GM12801 (cell line): ENCODE measurements around the gene TNS4.

Experiments used
- TF ChIP-seq, protein P1 (sequence below): IDR thresholded peaks from one replicate; pipeline ENCODE4 v1.5.1; 2011; ENCODE audit warnings: control low read depth; ENCODE audit not compliant: insufficient read length; ENCODE audit errors: extremely low read depth

The TNS4 gene

GRCh38 chr17:40510328-40510648 lies 8.9 kb upstream of the TNS4 start:
- TF ChIP-seq, protein P1, sequence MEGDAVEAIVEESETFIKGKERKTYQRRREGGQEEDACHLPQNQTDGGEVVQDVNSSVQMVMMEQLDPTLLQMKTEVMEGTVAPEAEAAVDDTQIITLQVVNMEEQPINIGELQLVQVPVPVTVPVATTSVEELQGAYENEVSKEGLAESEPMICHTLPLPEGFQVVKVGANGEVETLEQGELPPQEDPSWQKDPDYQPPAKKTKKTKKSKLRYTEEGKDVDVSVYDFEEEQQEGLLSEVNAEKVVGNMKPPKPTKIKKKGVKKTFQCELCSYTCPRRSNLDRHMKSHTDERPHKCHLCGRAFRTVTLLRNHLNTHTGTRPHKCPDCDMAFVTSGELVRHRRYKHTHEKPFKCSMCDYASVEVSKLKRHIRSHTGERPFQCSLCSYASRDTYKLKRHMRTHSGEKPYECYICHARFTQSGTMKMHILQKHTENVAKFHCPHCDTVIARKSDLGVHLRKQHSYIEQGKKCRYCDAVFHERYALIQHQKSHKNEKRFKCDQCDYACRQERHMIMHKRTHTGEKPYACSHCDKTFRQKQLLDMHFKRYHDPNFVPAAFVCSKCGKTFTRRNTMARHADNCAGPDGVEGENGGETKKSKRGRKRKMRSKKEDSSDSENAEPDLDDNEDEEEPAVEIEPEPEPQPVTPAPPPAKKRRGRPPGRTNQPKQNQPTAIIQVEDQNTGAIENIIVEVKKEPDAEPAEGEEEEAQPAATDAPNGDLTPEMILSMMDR = no peak

DNA sequence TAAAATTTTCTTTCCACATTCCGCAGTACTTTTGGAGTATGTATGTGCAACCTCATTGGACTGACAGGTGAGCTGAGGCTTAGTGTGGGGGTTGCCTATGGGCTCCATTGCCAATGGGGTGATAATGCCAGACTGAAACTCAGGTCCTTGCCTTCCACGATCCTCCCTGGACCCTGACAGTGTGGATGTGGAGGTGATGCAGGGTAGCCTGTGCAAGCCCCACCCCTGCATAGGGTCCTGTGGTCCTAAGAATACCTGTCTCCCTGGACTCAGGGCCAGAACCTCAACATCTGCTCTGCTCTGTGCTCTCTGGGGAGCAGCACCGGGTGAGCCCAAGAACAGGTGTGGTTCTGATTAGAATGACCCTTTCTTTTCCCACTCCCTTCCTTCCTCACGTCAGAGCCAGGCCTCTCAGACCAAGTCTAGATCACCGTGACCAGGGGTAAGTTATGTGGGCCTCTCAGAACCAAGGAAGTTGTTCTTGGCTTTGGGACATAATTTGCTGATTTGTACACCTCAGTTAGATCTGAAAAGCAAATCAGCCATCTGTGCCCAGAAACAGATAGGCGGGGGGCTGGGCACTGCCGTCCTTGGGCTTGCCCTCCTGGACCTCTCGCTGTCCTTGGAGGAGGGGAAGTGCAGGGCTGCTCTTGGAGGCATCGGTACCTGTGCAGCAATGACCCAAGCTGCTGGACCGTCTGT lies 8.4 kb upstream of the TNS4 start:
- TF ChIP-seq, protein P1 = no peak

DNA sequence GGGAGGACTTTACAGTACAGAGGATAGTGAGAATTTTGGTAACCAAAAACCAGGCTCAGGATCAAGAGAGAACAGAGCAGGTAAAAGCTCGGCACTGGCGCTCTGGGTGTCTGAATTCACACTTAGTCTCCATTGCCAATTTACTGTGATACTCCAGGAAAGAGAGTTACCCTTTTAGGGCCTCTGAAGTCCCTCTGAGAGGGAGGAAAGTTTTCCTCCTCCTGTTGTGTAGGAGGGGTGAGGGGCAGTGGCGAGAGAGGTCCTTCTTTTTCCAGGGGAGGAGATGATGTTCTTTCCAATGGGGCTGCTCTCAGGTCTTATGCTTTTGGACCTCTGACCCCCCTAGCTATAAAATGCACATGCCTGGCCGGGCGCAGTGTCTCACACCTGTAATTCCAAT lies 5.4 kb upstream of the TNS4 start:
- TF ChIP-seq, protein P1 = no peak

DNA sequence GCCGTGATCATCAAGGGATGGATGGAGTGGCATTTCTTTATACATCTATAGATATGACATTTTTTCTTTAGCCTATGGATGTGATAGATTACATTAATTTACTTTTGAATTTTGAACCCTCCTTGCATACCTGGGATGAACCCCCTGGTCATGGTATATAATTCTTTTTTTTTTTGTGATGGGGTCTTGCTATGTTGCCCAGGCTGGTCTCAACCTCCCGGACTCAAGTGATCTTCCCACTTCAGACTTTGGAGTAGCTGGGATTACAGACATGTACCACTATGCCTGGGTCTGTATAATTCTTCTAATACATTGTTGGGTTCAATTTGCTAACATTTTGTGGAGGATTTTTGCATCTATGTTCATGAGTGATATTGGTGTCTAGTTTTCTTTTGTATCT lies 1.7 kb upstream of the TNS4 start:
- TF ChIP-seq, protein P1 = no peak

- TF ChIP-seq, protein P1 = no peak
These were observed 1.3 kb upstream of the TNS4 start for GRCh38 chr17:40502716-40503115.

DNA sequence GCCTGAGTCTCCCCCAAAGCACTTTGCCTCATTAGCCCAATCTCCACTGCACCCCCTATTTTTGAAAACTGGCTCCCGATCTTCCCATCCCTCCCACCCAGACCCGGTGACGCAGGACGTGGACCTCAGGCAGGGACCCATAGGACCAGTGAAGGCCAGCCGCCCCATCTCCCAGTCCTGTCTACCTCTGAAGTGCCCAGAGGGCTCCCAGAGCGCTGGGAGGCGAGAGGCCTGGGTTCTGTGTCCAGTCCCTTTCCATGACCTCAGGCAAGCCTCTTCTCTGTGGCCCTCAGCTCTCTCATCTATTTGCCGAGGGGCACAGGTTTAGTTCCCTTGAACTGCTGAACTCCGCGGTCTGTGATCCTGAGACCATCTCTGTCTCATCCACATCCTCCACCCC lies 714 bp downstream of the TNS4 start:
- TF ChIP-seq, protein P1 = no peak

DNA sequence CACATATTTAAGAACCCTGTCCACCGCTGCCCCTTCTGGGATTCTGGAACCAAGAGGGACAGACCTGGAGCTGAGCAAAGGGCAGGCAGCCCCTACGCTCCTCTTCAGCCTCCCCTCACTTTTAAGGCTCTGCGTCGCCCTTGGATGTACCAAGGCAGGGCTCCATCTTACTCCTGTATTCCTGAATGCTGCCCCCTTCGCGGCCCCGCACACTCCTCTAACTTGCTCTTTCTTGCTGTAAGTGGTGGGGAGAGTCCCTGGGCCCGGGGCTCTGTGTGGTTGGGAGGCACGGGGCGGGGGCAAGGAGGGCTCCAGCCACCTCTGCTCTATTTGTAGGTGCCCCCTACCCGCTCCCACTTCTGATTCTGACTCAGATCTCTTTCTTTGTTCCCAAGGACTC lies 1.2 kb downstream of the TNS4 start:
- TF ChIP-seq, protein P1 = no peak
